Sigmoid colon (tissue), 7 donors: ENCODE results near the gene BLOC1S6. TPM values are rescaled to one million over a fixed set of nuclear protein-coding genes. Genes with fewer than 3 reads are reported as not detected.

ENCODE experiments used
- DNase-seq: peaks from one replicate; pipeline ENCODE4 v3.0.0-alpha.2; 2019
- H3K27ac ChIP-seq, 4 donors: fragments of 200-600 bp; sonication (generic); one replicate each; pipeline ENCODE4 v1.5.1; 2016 to 2019; ENCODE audit warnings: mild to moderate bottlenecking in 1 of 4
- H3K27me3 ChIP-seq, 3 donors: fragments of 200-600 bp; sonication (generic); one replicate each; pipeline ENCODE4 v1.5.1; 2019; ENCODE audit warnings: mild to moderate bottlenecking in 1 of 3
- H3K36me3 ChIP-seq, 4 donors: fragments of 200-600 bp; sonication (generic); one replicate each; pipeline ENCODE4 v1.5.1; 2016 to 2019
- H3K4me1 ChIP-seq, 4 donors: fragments of 200-600 bp; sonication (generic); one replicate each; pipeline ENCODE4 v1.5.1; 2017 to 2019
- H3K4me3 ChIP-seq, 4 donors: fragments of 200-600 bp; sonication (generic); one replicate each; pipeline ENCODE4 v1.5.1; 2017 to 2019; ENCODE audit warnings: mild to moderate bottlenecking in 2 of 4, moderate library complexity in 1 of 4
- H3K9me3 ChIP-seq, 4 donors: fragments of 200-600 bp in 3 of 4; sonication (generic) in 3 of 4; one replicate each; pipeline versions ENCODE4 v1.5.1 to v1.6.1; 2013 to 2019
- EP300 ChIP-seq, 4 donors: sonication (generic); formaldehyde crosslinking; IDR thresholded peaks; one replicate each; pipeline ENCODE4 v1.6.1; 2017; ENCODE audit warnings: antibody characterized with exemption in 4 of 4
- POLR2A ChIP-seq, 2 donors: fragments of 450-650 bp; IDR thresholded peaks; one replicate each; pipeline ENCODE4 v1.6.1; 2016; ENCODE audit warnings: antibody characterized with exemption in 2 of 2, mild to moderate bottlenecking in 2 of 2, moderate library complexity in 2 of 2
- POLR2AphosphoS5 ChIP-seq, 4 donors: sonication (generic); formaldehyde crosslinking; IDR thresholded peaks; one replicate each; pipeline ENCODE4 v1.6.1; 2017; ENCODE audit warnings: antibody characterized with exemption in 4 of 4
- WGBS, 2 donors: extraction: QIAGEN DNeasy Blood & Tissue Kit; methylation state at CpG; one replicate each; pipeline ENCODE4 v1.1.7; 2013; 5-methylcytosine and 5-hydroxymethylcytosine counted together
- intact Hi-C: fragments of 100-400 bp; cut with DNase I; formaldehyde crosslinking; loops from one replicate; pipeline ENCODE4 v1.15.1; 2023
- polyA plus RNA-seq, 3 donors: library from polyadenylated mRNA; stranded (reverse); fragments of 200-250 nt; gene quantifications; one replicate each; pipeline ENCODE4 v1.2.3, GENCODE V29; 2013
- total RNA-seq, 4 donors: library from RNA; depleted of rRNA; stranded (reverse); fragments of >200 nt; gene quantifications; one replicate each; pipeline ENCODE4 v1.1.0, GENCODE V29; 2016
- TF ChIP-seq, protein P1 (sequence below), 4 experiments: fragments of 450-650 bp in 3 of 4; fragments of 200-600 bp in 1 of 4; IDR thresholded peaks; one replicate each; pipeline ENCODE4 v1.5.1; 2016 to 2019; ENCODE audit warnings: antibody characterized with exemption in 4 of 4, mild to moderate bottlenecking in 3 of 4, moderate library complexity in 2 of 4
- donor health status: healthy with polysubstance abuse.
- donor health status: Bipolar disorder and iron deficiency.
- donor health status: healthy.

The BLOC1S6 gene, protein sequence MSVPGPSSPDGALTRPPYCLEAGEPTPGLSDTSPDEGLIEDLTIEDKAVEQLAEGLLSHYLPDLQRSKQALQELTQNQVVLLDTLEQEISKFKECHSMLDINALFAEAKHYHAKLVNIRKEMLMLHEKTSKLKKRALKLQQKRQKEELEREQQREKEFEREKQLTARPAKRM
- total RNA-seq (10 to 100 TPM; 40.2 to 89.1 (median 74.7) TPM), polyA plus RNA-seq (10 to 100 TPM; 23.2 to 26.4 (median 25.7) TPM)

GRCh38 chr15:45587095-45587862 is at the start of gene BLOC1S6:
Gene BLOC1S6, plus strand, starts transcription at chr15:45587379. Its CDS starts 65 bp downstream, at chr15:45587444.
- no peaks in the 10 kb centered on the region for H3K36me3 ChIP-seq
- no peaks in the 10 kb centered on the region for H3K27me3 ChIP-seq
- DNase-seq = peak; percentile 95
- H3K27ac ChIP-seq = peak within 1 kb of the TSS; percentile 94 to 99 (median 99)
- WGBS, 2 donors = 1% methylated on average over 62 of the region's 62 CpGs
- TF ChIP-seq EP300 (IDR thresholded peaks at IDR 0.05) (peak in 1 of 4 donors; percentile 32), POLR2A (IDR thresholded peaks at IDR 0.05) (peak; percentile 63 to 66), POLR2AphosphoS5 (IDR thresholded peaks at IDR 0.05) (peak in 3 of 4 donors; percentile 82 to 89 (median 85))
- TF ChIP-seq, protein P1, sequence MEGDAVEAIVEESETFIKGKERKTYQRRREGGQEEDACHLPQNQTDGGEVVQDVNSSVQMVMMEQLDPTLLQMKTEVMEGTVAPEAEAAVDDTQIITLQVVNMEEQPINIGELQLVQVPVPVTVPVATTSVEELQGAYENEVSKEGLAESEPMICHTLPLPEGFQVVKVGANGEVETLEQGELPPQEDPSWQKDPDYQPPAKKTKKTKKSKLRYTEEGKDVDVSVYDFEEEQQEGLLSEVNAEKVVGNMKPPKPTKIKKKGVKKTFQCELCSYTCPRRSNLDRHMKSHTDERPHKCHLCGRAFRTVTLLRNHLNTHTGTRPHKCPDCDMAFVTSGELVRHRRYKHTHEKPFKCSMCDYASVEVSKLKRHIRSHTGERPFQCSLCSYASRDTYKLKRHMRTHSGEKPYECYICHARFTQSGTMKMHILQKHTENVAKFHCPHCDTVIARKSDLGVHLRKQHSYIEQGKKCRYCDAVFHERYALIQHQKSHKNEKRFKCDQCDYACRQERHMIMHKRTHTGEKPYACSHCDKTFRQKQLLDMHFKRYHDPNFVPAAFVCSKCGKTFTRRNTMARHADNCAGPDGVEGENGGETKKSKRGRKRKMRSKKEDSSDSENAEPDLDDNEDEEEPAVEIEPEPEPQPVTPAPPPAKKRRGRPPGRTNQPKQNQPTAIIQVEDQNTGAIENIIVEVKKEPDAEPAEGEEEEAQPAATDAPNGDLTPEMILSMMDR (IDR thresholded peaks at IDR 0.05) = no peak
- no peaks in the 10 kb centered on the region for H3K9me3 ChIP-seq
- H3K4me3 ChIP-seq = peak within 1 kb of the TSS; percentile 79 to 96 (median 88)
- H3K4me1 ChIP-seq = peaks cover 0 to 50% (median 33%) of the 10 kb centered on the region in 4 donors
- intact Hi-C loops = loop anchor here (1.0 to 2.0 kb wide), 2 partner anchors 48 to 65 kb away; partner anchors contain the start of genes SLC30A4 and SQOR

DNA sequence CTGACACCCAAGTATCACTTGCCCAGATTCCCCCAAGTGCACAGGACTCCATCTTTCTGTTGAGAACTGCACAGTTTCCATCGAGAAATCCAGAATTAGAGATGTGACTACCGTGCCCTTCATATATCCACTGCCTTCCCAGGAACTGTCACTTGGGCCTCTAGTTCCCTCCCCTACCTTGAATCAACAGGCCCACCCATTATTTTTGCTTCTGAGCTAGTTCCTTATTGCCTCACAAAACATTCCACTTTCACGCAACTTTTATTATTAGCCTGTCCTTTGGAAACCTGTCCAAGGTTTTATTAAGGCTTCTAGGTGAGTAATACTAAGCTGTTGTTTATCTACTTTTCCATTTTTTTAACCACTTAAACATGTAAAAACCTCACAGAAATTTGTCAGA is 47.5 kb upstream of the BLOC1S6 start:
- Histone ChIP-seq H3K36me3 (no peaks in the 10 kb centered on the region), H3K9me3 (no peaks in the 10 kb centered on the region), H3K4me3 (no peak overlapping the region), H3K27ac (no peak overlapping the region), H3K27me3 (no peaks in the 10 kb centered on the region), H3K4me1 (no peaks in the 10 kb centered on the region)
- 22 to 76% methylated on average over 3 of the region's 3 CpGs for WGBS, 2 donors
- intact Hi-C loops = no loop called here
- TF ChIP-seq EP300 (IDR thresholded peaks at IDR 0.05) (no peak), POLR2A (IDR thresholded peaks at IDR 0.05) (no peak), POLR2AphosphoS5 (IDR thresholded peaks at IDR 0.05) (no peak)
- TF ChIP-seq, protein P1 (IDR thresholded peaks at IDR 0.05) = no peak
- no peak for DNase-seq

DNA sequence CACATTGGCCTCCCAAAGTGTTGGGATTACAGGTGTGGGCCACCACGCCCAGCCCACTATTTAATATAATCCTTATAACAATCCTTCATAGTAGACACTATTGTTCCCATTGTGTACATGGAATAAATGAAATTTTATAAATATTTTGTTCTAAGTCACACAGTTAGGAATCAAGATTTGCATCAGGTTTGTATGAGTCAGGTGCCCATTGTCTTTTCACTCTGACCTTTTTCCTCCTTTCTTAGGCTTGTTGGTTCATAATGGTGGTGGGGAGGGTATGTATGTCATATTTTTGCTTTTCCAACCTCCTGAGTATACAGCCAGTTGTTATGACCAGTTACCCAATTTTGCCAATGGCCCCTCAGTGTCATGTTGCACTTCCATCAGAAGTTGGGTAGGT is 46.6 kb upstream of the BLOC1S6 start:
- Histone ChIP-seq H3K36me3 (no peaks in the 10 kb centered on the region), H3K27me3 (no peaks in the 10 kb centered on the region), H3K27ac (no peak overlapping the region), H3K4me1 (no peaks in the 10 kb centered on the region), H3K4me3 (no peak overlapping the region), H3K9me3 (no peaks in the 10 kb centered on the region)
- WGBS, 2 donors = 93 to 94% methylated on average over 1 of the region's 1 CpG
- TF ChIP-seq, protein P1 (IDR thresholded peaks at IDR 0.05) = no peak
- TF ChIP-seq POLR2A (IDR thresholded peaks at IDR 0.05) (no peak), POLR2AphosphoS5 (IDR thresholded peaks at IDR 0.05) (no peak), EP300 (IDR thresholded peaks at IDR 0.05) (no peak)
- intact Hi-C loops = no loop called here
- DNase-seq = no peak

GRCh38 chr15:45543051-45543450 is 44.1 kb upstream of the BLOC1S6 start:
- Histone ChIP-seq H3K27ac (no peak overlapping the region), H3K4me1 (no peaks in the 10 kb centered on the region), H3K27me3 (no peaks in the 10 kb centered on the region), H3K36me3 (no peaks in the 10 kb centered on the region), H3K9me3 (no peaks in the 10 kb centered on the region), H3K4me3 (no peak overlapping the region)
- 94 to 95% methylated on average over 3 of the region's 3 CpGs for WGBS, 2 donors
- intact Hi-C loops = no loop called here
- DNase-seq = no peak
- TF ChIP-seq POLR2A (IDR thresholded peaks at IDR 0.05) = no peak
- TF ChIP-seq, protein P1 (IDR thresholded peaks at IDR 0.05) = no peak
- no peak for TF ChIP-seq POLR2AphosphoS5 (IDR thresholded peaks at IDR 0.05)
- TF ChIP-seq EP300 (IDR thresholded peaks at IDR 0.05) = no peak
